ENCODE results near the gene KIF21B. TPM values are rescaled to one million over a fixed set of nuclear protein-coding genes. Genes with fewer than 3 reads are reported as not detected.

Gene KIF21B
- total RNA-seq, 2 donors from 2014 or later: 1.6 to 3.4 TPM

GRCh38 chr1:200992382-200993048 is 31.0 kb downstream of the KIF21B start:
- Histone ChIP-seq H3K27ac (no peak overlapping the region), H3K36me3 (replicated peaks in 1 of 2; ENCODE audit: insufficient read depth in 1 of 2, low read depth in 2 of 2) (no peaks in the 10 kb centered on the region), H3K9me3 (no peaks in the 10 kb centered on the region), H3K4me3 (no peak overlapping the region), H3K27me3 (no peaks in the 10 kb centered on the region), H3K4me1 (no peaks in the 10 kb centered on the region)
- no peak for TF ChIP-seq CTCF (IDR thresholded peaks at IDR 0.05)
- TF ChIP-seq POLR2A (IDR thresholded peaks at IDR 0.05): no peak
- no peak for DNase-seq
- intact Hi-C loops (cut with DNase I): no loop called here
- WGBS, 2 donors: 59 to 67% methylated on average over 3 to 4 of the region's 4 CpGs
- ATAC-seq: no peak

- Histone ChIP-seq H3K36me3 (replicated peaks in 1 of 2; ENCODE audit: insufficient read depth in 1 of 2, low read depth in 2 of 2) (no peaks in the 10 kb centered on the region), H3K4me3 (no peak overlapping the region), H3K4me1 (no peaks in the 10 kb centered on the region), H3K27ac (no peak overlapping the region), H3K27me3 (no peaks in the 10 kb centered on the region), H3K9me3 (no peaks in the 10 kb centered on the region)
- no peak for ATAC-seq
- no peak for DNase-seq
- intact Hi-C loops (cut with DNase I): no loop called here
- 84 to 95% methylated on average over 7 to 10 of the region's 10 CpGs for WGBS, 2 donors
- no peak for TF ChIP-seq CTCF (IDR thresholded peaks at IDR 0.05)
- no peak for TF ChIP-seq POLR2A (IDR thresholded peaks at IDR 0.05)
These were observed 32.4 kb downstream of the KIF21B start for GRCh38 chr1:200991097-200991614.

GRCh38 chr1:200990114-200990513 is 33.4 kb downstream of the KIF21B start:
- no peak for ATAC-seq
- intact Hi-C loops (cut with DNase I): no loop called here
- Histone ChIP-seq H3K4me3 (no peak overlapping the region), H3K36me3 (replicated peaks in 1 of 2; ENCODE audit: insufficient read depth in 1 of 2, low read depth in 2 of 2) (no peaks in the 10 kb centered on the region), H3K9me3 (no peaks in the 10 kb centered on the region), H3K27ac (no peak overlapping the region), H3K4me1 (no peaks in the 10 kb centered on the region), H3K27me3 (no peaks in the 10 kb centered on the region)
- TF ChIP-seq CTCF (IDR thresholded peaks at IDR 0.05) (no peak), POLR2A (IDR thresholded peaks at IDR 0.05) (no peak)
- 95% methylated on average over 9 of the region's 9 CpGs; no CpG with 5 or more reads in 1 of the 2 donors for WGBS, 2 donors
- DNase-seq: no peak

GRCh38 chr1:200989337-200989736 is 34.2 kb downstream of the KIF21B start:
- Histone ChIP-seq H3K27ac (no peak overlapping the region), H3K9me3 (no peaks in the 10 kb centered on the region), H3K27me3 (no peaks in the 10 kb centered on the region), H3K4me3 (no peak overlapping the region), H3K36me3 (replicated peaks in 1 of 2; ENCODE audit: insufficient read depth in 1 of 2, low read depth in 2 of 2) (no peaks in the 10 kb centered on the region), H3K4me1 (no peaks in the 10 kb centered on the region)
- no peak for ATAC-seq
- WGBS, 2 donors: 66 to 90% methylated on average over 3 to 4 of the region's 4 CpGs
- no peak for TF ChIP-seq CTCF (IDR thresholded peaks at IDR 0.05)
- TF ChIP-seq POLR2A (IDR thresholded peaks at IDR 0.05): no peak
- DNase-seq: no peak
- intact Hi-C loops (cut with DNase I): no loop called here

- ATAC-seq: no peak
These were observed 34.8 kb downstream of the KIF21B start for GRCh38 chr1:200988693-200989092.

More at GRCh38 chr1:200988693-200989092, 34.8 kb downstream of the KIF21B start:
- 90 to 96% methylated on average over 4 to 9 of the region's 9 CpGs for WGBS, 2 donors
- Histone ChIP-seq H3K36me3 (replicated peaks in 1 of 2; ENCODE audit: insufficient read depth in 1 of 2, low read depth in 2 of 2) (no peaks in the 10 kb centered on the region), H3K9me3 (no peaks in the 10 kb centered on the region), H3K27me3 (no peaks in the 10 kb centered on the region), H3K27ac (no peak overlapping the region), H3K4me3 (no peak overlapping the region), H3K4me1 (no peaks in the 10 kb centered on the region)
- intact Hi-C loops (cut with DNase I): no loop called here
- no peak for TF ChIP-seq POLR2A (IDR thresholded peaks at IDR 0.05)
- TF ChIP-seq CTCF (IDR thresholded peaks at IDR 0.05): no peak
- no peak for DNase-seq
